Measurements from ENCODE around the gene NCOA1.

The NCOA1 gene

GRCh38 chr2:24722141-24722790, 231.2 kb downstream of the NCOA1 start:
- DNase-seq (ENCODE audit: low read depth), result no peak
- no peak overlapping the region for H3K4me3 ChIP-seq (ENCODE audit: low read depth, low read length)
- no peak for TF ChIP-seq CTCF (IDR thresholded peaks at IDR 0.05; ENCODE audit: insufficient read depth, low read depth, low read length, missing control alignments)

- no peak for DNase-seq (ENCODE audit: low read depth)
- TF ChIP-seq CTCF (IDR thresholded peaks at IDR 0.05; ENCODE audit: insufficient read depth, low read depth, low read length, missing control alignments), result no peak
Observed at GRCh38 chr2:24723191-24723590, 232.1 kb downstream of the NCOA1 start.

GRCh38 chr2:24723665-24724064, 232.6 kb downstream of the NCOA1 start:
- H3K4me3 ChIP-seq (ENCODE audit: low read depth, low read length), result no peak overlapping the region
- DNase-seq (ENCODE audit: low read depth), result no peak
- TF ChIP-seq CTCF (IDR thresholded peaks at IDR 0.05; ENCODE audit: insufficient read depth, low read depth, low read length, missing control alignments), result no peak

More at GRCh38 chr2:24723191-24723590, 232.1 kb downstream of the NCOA1 start:
- no peak overlapping the region for H3K4me3 ChIP-seq (ENCODE audit: low read depth, low read length)

- peak; percentile 5 for DNase-seq (ENCODE audit: low read depth)
- no peak for TF ChIP-seq CTCF (IDR thresholded peaks at IDR 0.05; ENCODE audit: insufficient read depth, low read depth, low read length, missing control alignments)
Observed at GRCh38 chr2:24724111-24724775, 233.2 kb downstream of the NCOA1 start.

GRCh38 chr2:24725956-24726355, 234.9 kb downstream of the NCOA1 start:
- H3K4me3 ChIP-seq (ENCODE audit: low read depth, low read length), result no peak overlapping the region
- no peak for TF ChIP-seq CTCF (IDR thresholded peaks at IDR 0.05; ENCODE audit: insufficient read depth, low read depth, low read length, missing control alignments)
- DNase-seq (ENCODE audit: low read depth), result peak; percentile 25

More at GRCh38 chr2:24724111-24724775, 233.2 kb downstream of the NCOA1 start:
- H3K4me3 ChIP-seq (ENCODE audit: low read depth, low read length), result no peak overlapping the region

- no peak for TF ChIP-seq CTCF (IDR thresholded peaks at IDR 0.05; ENCODE audit: insufficient read depth, low read depth, low read length, missing control alignments)
- no peak for DNase-seq (ENCODE audit: low read depth)
- H3K4me3 ChIP-seq (ENCODE audit: low read depth, low read length), result no peak overlapping the region
Observed at GRCh38 chr2:24730481-24730880, 239.4 kb downstream of the NCOA1 start.

All from GM12865 (cell line).